IPS-20b (cell line): ENCODE data around the gene SAMD11.

Source experiments
- H3K27ac ChIP-seq: one replicate; pipeline ENCODE4 v1.5.1; 2013; ENCODE audit warnings: low read length
- H3K27me3 ChIP-seq: 2 replicates; pipeline ENCODE4 v1.6.1; 2013; ENCODE audit warnings: mild to moderate bottlenecking, low read length, inconsistent platforms; ENCODE audit not compliant: insufficient read depth
- H3K36me3 ChIP-seq: 2 replicates; pipeline ENCODE4 v1.6.1; 2013; ENCODE audit warnings: low read depth, mild to moderate bottlenecking, inconsistent platforms, low read length, moderate library complexity; ENCODE audit not compliant: insufficient read depth
- H3K4me1 ChIP-seq: 2 replicates; pipeline ENCODE4 v1.6.1; 2013; ENCODE audit warnings: mild to moderate bottlenecking, control low read depth, inconsistent platforms, low read length, moderate library complexity; ENCODE audit not compliant: insufficient read depth
- H3K4me3 ChIP-seq: 2 replicates; pipeline ENCODE4 v1.5.1; 2013; ENCODE audit warnings: mild to moderate bottlenecking, low read length, inconsistent platforms
- H3K9ac ChIP-seq: 2 replicates; pipeline ENCODE4 v1.6.1; 2013; ENCODE audit warnings: low read depth, mild to moderate bottlenecking, inconsistent platforms, low read length, moderate library complexity
- H3K9me3 ChIP-seq: 2 replicates; pipeline ENCODE4 v1.6.1; 2013; ENCODE audit warnings: mild to moderate bottlenecking, low read depth, low read length, inconsistent platforms; ENCODE audit not compliant: insufficient read depth

Gene SAMD11

DNA sequence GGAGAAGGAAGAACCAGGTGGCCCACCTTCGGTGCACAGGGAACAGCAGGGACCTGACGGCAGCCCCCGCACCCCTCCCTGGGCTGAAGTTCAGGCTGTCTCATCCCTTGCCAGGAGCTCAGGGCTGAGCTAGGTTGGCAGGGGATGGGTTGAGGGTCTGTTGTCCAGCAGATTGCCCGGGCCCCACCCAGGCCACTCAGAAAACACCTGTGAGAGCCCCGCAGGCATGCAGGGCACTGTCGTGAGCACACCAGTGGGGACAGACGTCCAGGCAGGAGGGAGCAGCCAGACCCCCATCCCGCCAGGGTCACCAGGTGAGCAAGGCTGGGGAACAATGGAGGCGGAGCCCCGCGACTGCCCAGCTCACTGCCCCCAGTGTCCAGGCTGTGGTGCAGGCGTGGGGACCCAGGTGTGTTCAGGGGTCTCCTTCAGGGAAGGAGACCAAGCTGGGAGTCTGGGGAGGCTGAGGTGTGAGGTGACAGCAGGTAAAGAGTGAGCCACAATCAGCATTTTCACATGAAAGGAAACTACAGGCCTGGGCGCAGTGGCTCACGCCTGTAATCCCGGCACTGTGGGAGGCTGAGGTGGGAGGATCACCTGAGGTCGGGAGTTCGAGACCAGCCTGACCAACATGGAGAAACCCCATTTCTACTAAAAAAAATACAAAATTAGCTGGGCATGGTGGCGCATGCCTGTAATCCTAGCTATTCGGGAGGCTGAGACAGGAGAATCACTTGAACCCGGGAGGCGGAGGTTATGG lies 9.4 kb upstream of the SAMD11 start:
- Histone ChIP-seq H3K36me3 (no peaks in the 10 kb centered on the region), H3K27me3 (peaks cover 87% of the 10 kb centered on the region), H3K9me3 (no peaks in the 10 kb centered on the region), H3K9ac (no peak overlapping the region), H3K4me3 (no peak overlapping the region), H3K4me1 (no peaks in the 10 kb centered on the region), H3K27ac (no peak overlapping the region)

DNA sequence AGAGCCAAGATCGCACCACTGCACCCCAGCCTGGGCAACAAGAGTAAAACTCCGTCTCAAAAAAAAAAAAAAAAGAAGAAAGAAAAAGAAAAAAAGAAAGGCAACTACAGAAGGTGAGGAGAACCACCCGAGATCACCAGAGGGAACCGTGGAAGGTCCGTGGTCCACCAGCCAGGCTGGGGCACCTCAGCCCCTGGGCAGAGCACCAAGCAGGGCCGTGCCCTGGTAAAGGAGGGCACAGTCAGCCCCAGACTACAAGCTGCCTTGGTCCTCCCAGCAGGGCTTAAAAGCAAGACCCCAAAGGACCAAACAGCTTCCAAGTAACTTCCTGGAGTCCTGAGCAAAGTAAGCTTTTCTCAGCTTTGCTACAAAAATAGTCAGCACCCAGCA lies 8.8 kb upstream of the SAMD11 start:
- Histone ChIP-seq H3K36me3 (no peaks in the 10 kb centered on the region), H3K27ac (no peak overlapping the region), H3K9ac (no peak overlapping the region), H3K9me3 (no peaks in the 10 kb centered on the region), H3K4me3 (no peak overlapping the region), H3K27me3 (peaks cover 93% of the 10 kb centered on the region), H3K4me1 (no peaks in the 10 kb centered on the region)

DNA sequence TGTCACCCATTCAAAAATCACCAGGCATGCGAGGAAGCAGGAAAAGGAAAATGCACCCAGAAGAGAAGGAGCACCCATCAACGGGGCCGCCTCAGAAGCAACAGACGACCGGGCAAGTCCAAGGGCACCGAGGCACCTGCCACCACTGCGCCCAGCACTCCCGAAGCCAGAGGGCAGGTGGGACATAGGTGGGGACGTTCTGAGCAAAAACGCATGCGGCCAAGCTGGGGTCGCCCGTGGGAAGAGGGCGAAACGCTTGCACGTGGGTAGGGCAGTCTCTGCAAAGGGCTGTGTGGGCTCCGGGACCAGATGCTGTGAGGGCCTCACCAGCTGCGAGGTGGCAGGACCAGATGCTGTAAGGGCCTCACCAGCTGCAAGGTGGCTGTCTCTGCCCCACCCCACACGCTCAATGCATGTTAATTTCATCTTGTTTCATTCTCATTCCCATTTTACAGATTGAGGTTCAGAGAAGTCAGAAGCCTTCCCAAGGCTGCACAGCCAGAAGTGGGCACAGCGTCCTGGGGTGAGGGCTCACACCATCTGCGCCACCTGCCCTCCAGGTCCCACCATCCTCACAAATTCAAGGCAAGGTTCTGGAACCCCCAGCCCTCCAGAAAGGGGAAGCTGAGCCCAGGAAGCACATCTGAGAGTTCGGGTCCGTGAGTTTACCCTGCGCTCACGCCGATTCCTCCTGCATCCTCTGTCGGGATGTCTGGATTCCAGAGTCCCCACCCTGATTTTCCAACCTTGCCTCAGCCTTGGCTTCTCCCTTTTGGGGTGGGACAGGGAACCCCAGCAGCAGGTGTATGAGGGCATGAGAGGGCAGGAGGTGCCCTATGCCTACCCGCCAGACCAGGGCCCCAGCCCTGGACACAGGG lies 8.2 kb upstream of the SAMD11 start:
- no peak overlapping the region for H3K27ac ChIP-seq
- no peak overlapping the region for H3K9ac ChIP-seq
- H3K4me1 ChIP-seq: no peaks in the 10 kb centered on the region
- no peaks in the 10 kb centered on the region for H3K9me3 ChIP-seq
- no peaks in the 10 kb centered on the region for H3K36me3 ChIP-seq
- H3K4me3 ChIP-seq: no peak overlapping the region
- H3K27me3 ChIP-seq: peaks cover 98% of the 10 kb centered on the region

DNA sequence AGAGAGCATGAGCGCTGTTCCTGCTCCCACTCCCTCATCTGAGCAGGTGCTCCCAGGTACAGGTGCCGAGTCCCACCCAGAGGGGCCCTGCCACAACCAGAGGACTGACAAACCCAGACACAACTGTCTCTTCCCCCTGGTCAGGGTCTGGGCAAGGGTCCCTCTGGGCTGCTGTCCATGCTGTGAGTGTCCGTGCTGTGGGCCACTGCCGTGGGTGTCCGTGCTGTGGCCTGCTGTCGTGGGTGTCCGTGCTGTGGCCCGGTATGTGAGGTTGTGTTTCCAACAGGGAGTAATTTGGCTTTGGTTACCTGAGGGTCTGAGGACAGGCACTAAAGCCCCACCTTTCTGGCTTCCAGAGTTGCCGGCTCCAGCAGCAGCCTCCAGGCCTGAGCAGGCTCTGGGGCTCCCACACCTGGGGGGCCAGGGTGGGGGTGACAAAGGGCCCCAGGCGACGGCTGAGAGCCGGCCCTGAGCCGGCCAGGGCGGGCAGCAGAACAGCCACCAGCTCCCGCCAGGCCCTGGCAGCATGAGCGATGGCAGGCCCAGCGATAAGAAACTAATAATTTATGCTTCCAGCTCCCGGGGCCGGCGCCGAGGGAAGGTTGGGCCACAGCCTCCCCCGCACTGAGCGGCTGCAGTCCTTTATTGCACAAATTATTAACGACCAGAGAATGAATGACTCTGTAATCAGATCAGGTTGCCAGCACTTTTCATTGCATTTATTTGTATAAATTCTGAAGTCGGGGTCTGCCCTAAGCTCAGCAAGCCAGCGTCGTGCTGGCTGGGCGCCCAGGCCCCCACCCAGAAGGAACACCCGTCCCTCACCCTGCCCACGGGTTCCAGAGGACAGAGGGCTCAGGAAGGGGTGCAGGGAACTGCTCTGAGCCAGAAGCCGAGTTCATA lies 7.3 kb upstream of the SAMD11 start:
- Histone ChIP-seq H3K27me3 (peaks cover 98% of the 10 kb centered on the region), H3K4me1 (no peaks in the 10 kb centered on the region; the same call in 1 of the 2 replicates), H3K9ac (no peak overlapping the region), H3K27ac (no peak overlapping the region), H3K36me3 (no peaks in the 10 kb centered on the region), H3K4me3 (no peak overlapping the region), H3K9me3 (no peaks in the 10 kb centered on the region)

DNA sequence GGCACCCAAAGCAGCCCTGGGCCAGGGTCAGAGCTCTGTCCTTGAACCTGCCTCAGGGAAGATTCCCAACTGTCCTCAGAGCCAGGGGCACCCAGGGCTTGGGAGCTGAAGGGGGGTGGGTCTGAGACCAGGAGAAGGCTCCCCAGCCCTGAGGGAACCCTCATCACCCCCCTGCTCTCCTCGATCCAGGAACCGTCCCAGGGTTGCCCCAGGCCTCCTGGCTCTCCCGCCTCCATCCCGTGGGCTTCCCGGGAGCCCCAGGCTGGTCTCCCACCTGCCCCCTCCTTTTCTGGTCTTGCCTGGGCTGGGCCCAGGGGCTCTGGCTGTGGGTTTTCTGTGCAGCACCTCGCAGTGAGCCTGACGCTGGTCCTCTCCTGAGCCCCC lies 6.7 kb upstream of the SAMD11 start:
- peaks cover 98% of the 10 kb centered on the region for H3K27me3 ChIP-seq
- no peaks in the 10 kb centered on the region for H3K9me3 ChIP-seq
- H3K27ac ChIP-seq: no peak overlapping the region
- H3K4me1 ChIP-seq: no peaks in the 10 kb centered on the region; the same call in 1 of the 2 replicates
- no peak overlapping the region for H3K9ac ChIP-seq
- no peak overlapping the region for H3K4me3 ChIP-seq
- H3K36me3 ChIP-seq: no peaks in the 10 kb centered on the region

DNA sequence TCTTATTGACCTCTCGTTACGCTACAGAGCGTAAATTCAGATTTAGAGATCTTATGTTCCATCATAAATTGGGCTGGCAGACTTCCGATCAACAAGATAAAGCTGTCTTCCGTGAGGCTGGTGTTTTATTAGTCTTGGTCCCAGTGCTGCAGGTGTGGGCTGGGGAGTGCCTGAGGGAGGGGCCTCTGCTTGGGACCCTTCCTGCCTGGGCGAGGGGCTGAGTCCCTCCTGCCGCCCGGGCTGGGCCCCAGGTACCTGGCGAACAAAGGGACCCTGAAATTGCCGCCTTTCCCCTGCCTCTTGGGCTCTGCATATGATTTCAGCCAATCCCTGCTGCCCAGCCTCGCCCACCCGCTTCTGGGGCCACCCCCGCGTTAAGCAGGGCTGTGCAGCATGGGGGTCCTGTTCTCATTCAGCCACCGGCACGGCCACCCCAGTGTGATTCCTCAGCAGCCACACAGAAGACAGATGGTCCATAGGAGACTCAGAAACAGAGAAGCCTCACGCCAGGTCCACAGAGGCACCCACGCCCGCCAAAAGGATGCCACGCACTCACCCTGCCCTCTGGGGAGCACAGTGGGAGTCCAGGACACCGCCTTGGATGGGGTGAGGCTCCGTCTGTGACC lies 6.1 kb upstream of the SAMD11 start:
- Histone ChIP-seq H3K27me3 (peaks cover 98% of the 10 kb centered on the region), H3K36me3 (no peaks in the 10 kb centered on the region), H3K4me1 (no peaks in the 10 kb centered on the region; the same call in 1 of the 2 replicates), H3K4me3 (no peak overlapping the region), H3K9ac (no peak overlapping the region), H3K9me3 (no peaks in the 10 kb centered on the region), H3K27ac (no peak overlapping the region)

DNA sequence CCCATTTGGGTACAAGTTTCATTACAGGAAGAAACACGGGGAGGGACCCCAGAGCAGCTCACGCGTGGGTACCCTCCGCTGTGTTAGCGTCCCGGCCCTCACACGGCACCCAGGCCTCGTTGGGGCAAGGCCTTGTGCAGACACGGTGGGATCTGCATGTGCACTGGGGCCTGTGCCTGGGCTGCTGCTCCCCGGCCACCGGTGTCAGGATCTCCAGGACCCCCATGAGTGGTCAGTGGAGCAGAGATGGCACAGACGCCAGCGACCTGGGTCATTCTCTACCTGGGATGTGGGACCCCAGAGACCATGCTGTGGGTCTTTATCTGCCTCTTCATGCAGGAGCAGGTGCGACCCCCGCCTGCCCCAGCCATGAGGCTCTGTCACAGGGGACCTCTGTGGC lies 5.4 kb upstream of the SAMD11 start:
- Histone ChIP-seq H3K36me3 (no peaks in the 10 kb centered on the region), H3K27me3 (peaks cover 98% of the 10 kb centered on the region), H3K4me3 (no peak overlapping the region), H3K4me1 (no peaks in the 10 kb centered on the region; the same call in 1 of the 2 replicates), H3K9ac (no peak overlapping the region), H3K9me3 (no peaks in the 10 kb centered on the region), H3K27ac (no peak overlapping the region)

DNA sequence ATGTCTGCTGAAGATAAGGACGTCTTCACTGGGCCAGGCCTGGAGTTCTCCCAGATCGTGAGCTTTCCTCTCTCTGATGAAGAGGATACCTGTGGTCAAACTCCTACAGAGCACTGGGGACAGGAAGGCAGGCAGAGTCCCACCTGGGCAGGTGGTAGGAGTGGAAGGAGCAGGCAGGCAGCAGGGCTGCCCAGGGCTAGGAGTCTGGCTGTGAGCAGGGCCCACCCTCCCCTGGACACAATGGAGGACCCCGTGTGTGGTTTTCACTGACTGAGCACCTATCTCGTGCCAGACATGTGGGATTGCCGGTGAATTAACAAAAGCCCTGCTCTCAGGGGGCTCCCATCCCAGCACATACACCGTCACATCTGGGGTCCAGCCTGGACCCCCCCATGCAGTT lies 4.9 kb upstream of the SAMD11 start:
- Histone ChIP-seq H3K27ac (no peak overlapping the region), H3K36me3 (no peaks in the 10 kb centered on the region), H3K4me3 (no peak overlapping the region), H3K27me3 (peaks cover 98% of the 10 kb centered on the region), H3K9ac (no peak overlapping the region), H3K9me3 (no peaks in the 10 kb centered on the region), H3K4me1 (no peaks in the 10 kb centered on the region; the same call in 1 of the 2 replicates)

DNA sequence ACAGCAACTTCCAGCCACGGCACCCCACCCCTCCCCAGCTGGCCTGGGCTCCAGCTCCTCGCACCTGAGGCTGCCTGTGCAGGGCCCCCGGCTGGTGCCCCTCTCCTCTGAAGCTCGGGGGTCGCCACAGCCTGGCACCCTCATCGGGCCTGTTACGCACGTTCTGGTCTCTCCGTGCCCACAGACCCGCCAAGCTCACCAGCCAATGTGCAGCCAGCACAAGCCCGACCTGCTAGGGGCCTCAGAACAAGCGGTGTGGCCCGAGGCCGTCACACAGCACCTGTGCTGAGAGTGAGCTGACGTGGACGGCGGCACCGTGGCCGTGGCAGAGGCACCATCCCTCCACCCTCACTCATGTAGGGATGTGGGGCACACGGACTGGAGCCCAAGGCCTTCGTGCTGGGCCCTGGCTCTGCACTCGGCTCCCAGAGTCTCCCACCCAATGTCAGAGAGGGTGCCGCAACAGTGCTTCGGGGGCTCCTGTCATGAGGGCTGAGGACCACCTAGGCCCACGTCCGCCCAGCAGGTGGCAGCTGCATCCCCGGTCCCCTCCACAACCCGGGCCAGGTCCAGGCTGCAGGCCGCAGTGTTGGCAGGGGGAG lies 4.4 kb upstream of the SAMD11 start:
- H3K4me1 ChIP-seq: no peaks in the 10 kb centered on the region; the same call in 1 of the 2 replicates
- no peak overlapping the region for H3K4me3 ChIP-seq
- H3K36me3 ChIP-seq: no peaks in the 10 kb centered on the region
- H3K27ac ChIP-seq: no peak overlapping the region
- H3K9ac ChIP-seq: no peak overlapping the region
- H3K9me3 ChIP-seq: no peaks in the 10 kb centered on the region
- H3K27me3 ChIP-seq: peaks cover 98% of the 10 kb centered on the region

DNA sequence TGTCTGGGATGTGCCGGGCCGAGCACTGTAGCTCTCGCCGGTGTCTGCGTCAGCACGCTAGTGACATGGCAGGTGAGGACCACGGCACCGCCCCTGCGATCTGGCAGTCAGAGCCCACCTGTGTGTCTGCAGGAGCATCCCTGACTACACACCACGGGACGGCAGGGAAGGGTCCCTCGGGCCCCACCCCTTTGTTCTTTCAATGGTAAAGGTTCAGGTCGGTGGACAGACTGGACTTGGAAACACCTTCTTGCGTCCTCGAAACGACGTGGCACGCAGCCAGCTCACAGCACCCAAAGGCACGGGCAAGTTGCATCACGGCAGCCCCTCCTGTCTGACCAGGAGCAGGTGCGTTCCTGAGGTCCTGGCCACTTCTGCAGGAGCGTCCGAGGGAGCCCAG lies 3.7 kb upstream of the SAMD11 start:
- no peak overlapping the region for H3K9ac ChIP-seq
- H3K36me3 ChIP-seq: no peaks in the 10 kb centered on the region
- H3K4me1 ChIP-seq: no peaks in the 10 kb centered on the region; the same call in 1 of the 2 replicates
- no peak overlapping the region for H3K4me3 ChIP-seq
- H3K27ac ChIP-seq: no peak overlapping the region
- no peaks in the 10 kb centered on the region for H3K9me3 ChIP-seq
- H3K27me3 ChIP-seq: peaks cover 98% of the 10 kb centered on the region

DNA sequence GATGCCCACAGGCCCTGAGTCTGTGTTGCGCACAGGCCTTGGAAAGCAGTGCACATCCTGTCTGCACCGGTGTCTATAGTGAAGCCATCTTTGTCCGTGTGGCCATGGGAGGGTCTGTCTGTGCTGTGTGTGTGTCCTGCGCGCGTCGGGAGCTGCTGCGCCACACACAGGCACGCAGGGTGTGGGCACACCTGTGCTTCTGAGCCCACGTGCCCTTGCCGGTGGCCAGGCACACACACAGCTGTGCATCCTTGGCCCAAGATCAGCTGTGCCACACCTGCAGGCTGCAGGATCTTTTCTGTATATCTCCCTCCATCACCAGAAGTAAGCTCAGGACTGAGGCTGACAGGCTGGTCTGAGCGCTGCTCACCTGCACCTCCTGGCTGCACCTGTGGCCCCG lies 3.2 kb upstream of the SAMD11 start:
- Histone ChIP-seq H3K27ac (no peak overlapping the region), H3K4me1 (no peaks in the 10 kb centered on the region; the same call in 1 of the 2 replicates), H3K9ac (no peak overlapping the region), H3K27me3 (peaks cover 98% of the 10 kb centered on the region), H3K9me3 (no peaks in the 10 kb centered on the region), H3K4me3 (peak overlapping the region; percentile 12; the same call in 1 of the 2 replicates), H3K36me3 (no peaks in the 10 kb centered on the region)
